Measurements from ENCODE around the gene CD200.

The CD200 gene, protein sequence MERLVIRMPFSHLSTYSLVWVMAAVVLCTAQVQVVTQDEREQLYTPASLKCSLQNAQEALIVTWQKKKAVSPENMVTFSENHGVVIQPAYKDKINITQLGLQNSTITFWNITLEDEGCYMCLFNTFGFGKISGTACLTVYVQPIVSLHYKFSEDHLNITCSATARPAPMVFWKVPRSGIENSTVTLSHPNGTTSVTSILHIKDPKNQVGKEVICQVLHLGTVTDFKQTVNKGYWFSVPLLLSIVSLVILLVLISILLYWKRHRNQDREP

GRCh38 chr3:112333002-112333380 lies at the start of gene CD200:
Gene CD200 (plus strand): TSS chr3:112333156. CDS start chr3:112333213, 57 bp downstream.
- DNase-seq = peak; percentile 85

- no peak for DNase-seq
Observed at GRCh38 chr3:112289011-112289410, 43.9 kb upstream of the CD200 start.

DNA sequence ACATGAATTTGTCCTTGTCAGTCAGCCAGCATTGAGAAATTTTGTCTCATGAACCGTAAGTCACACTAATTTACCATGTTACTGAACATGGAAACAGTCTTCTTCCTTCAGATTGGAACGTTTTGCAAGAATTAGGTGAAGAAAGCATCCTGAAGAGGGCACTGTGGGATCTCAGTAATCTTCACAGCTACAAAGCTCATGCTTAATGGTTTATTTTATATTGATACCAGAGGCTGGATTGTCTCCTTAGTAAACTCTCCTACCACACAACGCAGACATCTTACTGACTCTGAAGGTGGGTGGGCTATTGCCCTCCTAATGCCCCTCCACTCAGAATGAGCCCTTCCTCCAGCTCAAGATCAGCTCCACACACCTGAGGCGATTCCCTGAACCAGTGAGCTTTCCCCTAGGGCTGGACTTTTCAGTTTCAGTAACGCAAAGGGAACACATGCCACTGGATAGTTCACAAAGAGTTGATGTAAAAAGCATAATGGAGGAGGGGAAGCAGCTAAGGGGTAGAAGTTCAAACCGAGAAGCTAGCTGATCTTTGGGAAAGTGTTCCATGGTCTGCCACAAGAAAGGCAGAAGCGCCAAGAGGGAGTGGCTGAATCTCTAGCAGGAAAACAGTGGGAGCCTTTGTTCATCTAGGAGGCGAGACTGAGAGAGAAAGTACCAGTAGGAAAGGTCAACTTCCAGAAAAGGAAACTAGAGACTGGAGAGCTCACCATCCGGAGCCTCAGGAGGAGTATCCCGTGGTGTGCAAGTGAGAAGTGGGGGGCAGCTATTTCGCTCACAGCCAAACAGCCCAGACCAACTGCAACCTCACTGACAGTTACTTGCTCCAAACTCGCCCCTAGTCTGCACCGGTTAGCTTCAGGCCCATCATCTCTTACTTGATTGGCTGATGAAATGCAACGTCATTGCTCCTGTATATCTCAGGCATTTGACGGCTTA lies 39.3 kb upstream of the CD200 start, which contains the start of gene SLC9C1:
SLC9C1 (minus strand) TSS at position 849 of the 954 bp plus-strand sequence. CDS start 7,425 bp downstream, outside the sequence.
- DNase-seq = peak; percentile 46

GRCh38 chr3:112297714-112298113 lies 35.2 kb upstream of the CD200 start:
- no peak for DNase-seq

- no peak for DNase-seq
Observed at GRCh38 chr3:112298781-112299180, 34.2 kb upstream of the CD200 start.

DNA sequence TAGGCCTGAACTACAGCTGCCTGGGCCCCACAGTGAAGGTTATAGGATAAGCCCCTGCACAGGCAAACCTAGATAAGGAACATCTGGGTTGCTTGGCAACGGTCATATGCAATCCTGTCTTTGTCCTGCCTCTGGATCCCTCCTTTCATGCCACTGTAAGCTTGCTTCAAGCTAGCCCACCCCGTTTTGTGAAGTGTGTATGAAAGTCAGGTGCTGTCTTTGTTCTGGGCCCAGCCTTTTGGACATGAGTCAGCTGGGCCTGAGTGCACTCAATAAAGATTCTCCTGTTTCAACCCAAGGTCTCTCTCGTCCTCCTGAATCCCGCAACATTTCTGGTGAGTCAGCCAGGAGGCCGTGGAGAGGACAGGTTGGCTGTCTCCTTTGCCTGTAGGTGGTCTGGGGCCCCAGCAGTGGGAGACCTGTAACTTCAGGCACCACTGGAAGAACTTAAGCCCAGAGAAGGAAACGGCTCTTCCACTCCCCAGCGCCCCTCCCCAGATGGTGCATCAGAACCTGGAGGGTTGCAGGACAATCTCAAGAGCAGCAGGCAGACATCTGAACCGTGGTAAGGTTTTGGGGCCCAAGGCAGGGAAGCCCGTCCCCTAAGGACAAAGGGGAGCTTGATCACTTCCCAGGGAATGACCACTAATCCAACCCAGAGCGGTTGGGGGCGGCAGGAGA lies 30.7 kb upstream of the CD200 start:
- DNase-seq = no peak

GRCh38 chr3:112302881-112303763 lies 29.8 kb upstream of the CD200 start:
- peak; percentile 35 for DNase-seq

DNA sequence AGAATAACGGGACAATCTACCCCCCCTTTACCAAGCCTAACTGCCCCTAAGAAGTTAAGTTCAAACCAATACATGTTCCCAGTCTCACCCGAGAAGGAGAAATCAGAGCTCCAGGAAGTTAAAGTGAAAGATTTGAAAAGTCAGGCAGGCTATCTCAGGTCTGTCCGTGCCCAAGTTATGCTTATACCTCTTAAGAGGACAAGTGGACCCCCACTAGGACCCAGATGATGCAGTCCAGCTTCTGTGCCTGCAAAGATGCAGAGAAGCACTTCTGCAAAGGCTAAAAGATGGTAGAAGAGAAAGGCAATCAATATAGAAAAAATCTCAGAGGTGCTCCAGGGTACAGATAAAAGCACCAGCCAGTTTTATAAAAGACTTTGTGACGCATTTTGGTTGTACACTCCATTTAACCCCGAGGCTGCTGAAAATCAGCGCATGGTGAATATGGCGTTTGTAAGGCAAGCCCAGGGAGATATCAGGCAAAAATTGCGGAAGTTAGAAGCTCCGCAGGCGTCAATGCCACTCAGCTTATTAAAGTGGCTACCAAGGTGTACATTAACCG lies 29.1 kb upstream of the CD200 start:
- peak; percentile 55 for DNase-seq

DNA sequence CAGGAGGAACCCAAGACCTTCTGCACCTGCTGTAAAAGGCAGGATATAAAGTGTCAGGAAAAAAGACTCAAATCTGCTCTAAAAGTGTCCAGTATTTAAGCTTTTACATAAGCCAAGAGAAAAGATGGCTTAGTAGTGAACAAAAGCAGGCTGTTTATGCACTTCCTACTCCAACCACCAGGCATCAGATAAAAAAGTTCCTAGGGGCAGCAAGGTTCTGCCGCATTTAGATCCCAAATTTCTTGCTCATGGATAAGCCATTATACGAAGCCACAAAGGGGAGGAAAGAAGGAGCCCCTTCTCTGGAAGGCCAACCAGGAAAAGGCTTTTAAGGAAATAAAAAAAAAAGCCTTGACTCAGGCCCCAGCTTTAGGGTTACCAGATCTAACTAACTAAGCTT lies 28.3 kb upstream of the CD200 start:
- DNase-seq = no peak

GRCh38 chr3:112306825-112307224 lies 26.1 kb upstream of the CD200 start:
- no peak for DNase-seq

DNA sequence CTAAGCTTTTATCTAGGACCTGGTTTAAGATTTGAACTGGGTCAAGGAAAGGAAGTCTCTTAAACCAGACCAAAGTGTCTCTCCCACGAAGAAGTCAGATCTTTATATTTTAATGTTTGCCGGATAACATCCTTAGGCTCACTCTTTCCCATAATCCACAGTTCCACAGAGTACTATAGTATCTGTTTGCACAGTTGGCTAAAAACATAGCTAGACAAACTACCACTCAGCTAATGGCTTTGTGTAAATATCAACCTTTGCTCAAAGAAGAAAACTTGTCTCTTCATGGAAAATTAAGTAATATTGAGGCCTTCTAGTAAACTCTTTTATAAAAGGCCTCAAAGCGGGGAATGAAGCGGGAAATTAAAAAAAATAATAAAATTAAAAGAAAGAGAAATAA lies 25.4 kb upstream of the CD200 start:
- DNase-seq = no peak

GRCh38 chr3:112308151-112308911 lies 24.6 kb upstream of the CD200 start:
- no peak for DNase-seq

GRCh38 chr3:112314649-112315048 lies 18.3 kb upstream of the CD200 start:
- no peak for DNase-seq

- no peak for DNase-seq
Observed at GRCh38 chr3:112315791-112316190, 17.2 kb upstream of the CD200 start.

DNA sequence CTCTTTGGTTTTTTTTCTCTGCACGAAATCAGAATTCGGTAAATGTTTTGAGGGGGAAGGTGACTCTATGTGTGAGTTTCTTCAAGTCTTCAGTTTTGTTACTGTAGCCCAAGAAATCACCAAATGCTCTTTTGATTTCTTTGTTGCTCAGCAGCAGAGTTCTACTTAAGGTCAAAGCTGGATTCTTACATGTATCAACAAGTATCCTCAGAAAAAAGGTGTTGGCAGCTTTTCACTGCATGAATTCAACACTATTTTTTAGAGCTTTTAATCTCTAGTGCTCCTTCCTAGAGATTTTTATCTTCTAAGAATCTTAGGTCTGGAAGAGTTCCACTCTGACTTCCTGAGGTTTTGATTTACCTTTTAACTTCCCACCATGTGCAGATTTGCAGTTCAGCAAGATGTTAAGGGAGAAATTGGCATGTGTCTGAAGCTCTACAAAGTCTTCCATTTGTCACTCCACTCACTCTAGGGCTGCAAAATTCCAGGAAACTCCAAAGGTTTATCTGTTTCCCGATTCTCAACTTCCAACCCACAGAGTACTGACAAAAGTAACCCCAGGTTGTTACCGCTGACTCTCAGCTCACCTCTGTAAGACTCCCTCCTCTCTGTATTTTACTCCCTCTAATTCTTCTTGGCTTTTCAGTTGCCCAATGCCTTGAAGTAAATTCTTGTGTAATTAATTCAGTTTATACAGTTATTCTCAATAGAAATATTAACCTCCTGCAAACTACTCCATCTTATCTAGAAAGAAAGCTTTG lies 13.3 kb upstream of the CD200 start:
- no peak for DNase-seq

DNA sequence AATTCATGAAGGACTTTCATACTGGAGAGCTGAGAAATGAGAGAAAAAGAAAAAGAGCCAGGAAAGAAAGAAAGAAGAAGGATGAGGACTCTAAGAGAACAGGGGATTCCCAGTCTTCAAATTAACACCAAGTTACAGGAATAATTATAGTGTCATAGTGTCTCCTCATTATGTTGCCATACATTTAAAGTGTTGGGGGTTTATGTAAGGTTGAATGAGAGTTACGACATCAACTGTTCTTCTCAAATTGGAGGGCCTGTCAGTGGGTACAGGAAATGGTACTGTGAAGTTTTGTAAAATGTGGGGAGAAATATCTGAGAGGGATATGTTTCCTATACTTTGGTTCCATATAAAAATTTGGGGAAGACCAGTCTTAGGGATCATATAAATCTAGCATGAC lies 12.3 kb upstream of the CD200 start:
- DNase-seq = no peak

- no peak for DNase-seq
Observed at GRCh38 chr3:112321867-112322652, 10.9 kb upstream of the CD200 start.

- DNase-seq = no peak
Observed at GRCh38 chr3:112327371-112327951, 5.5 kb upstream of the CD200 start.

DNA sequence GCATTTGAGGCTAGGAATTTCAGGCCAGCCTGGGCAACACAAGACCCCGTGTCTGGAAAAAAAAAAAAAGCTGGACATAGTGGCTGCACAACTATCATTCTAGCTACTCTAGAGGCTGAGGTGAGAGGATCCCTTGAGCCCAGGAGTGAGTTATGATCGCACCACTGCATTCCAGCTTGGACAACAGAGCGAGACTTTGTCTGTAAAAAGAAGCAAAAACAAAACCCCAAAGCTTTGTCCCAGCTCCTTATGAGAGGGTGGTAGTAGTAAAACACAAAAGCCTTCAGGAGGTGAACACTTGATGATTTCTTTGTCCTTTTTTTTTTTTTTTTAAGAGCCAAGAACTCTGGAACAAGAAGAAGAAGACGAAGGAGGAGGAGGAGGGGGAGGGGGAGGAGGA lies 1.1 kb upstream of the CD200 start:
- no peak for DNase-seq

Data from right hindlimb (tissue), 1 donor.